OCI-LY7 (cell line): ENCODE data around the gene PTPN12. TPM values are rescaled to one million over a fixed set of nuclear protein-coding genes. Genes with fewer than 3 reads are reported as not detected.
"Not testable (repeated sequence)": the region's sequence is repeated elsewhere in the genome, so short reads cannot be mapped to it uniquely, and the experiment has no call there.

Source experiments
- BruUV-seq: library from RNA; stranded (reverse); fragments of 400-500 nt; replicated peaks from 2 replicates; lab custom pipeline; 2021; lab: Mats Ljungman, UMichigan
- CTCF ChIA-PET: fragments of 300-600 bp; sonication (Branson Sonifier 250); formaldehyde crosslinking; loops from one replicate; lab custom pipeline; 2022; ENCODE audit warnings: antibody characterized with exemption; ENCODE audit not compliant: unreplicated experiment; lab: Charles Lee
- POLR2A ChIA-PET: fragments of 300-600 bp; sonication (Branson Sonifier 250); formaldehyde crosslinking; loops from one replicate; lab custom pipeline; 2022; ENCODE audit warnings: antibody characterized with exemption; lab: Charles Lee
- DNase-seq: peaks from one replicate; pipeline ENCODE4 v3.0.0-alpha.2; 2015; ENCODE audit warnings: low spot score
- H2AFZ ChIP-seq: fragments of 200-600 bp; sonication (generic), shearing (Covaris generic); 2 replicates; pipeline ENCODE4 v1.6.1; 2014; ENCODE audit warnings: mild to moderate bottlenecking, antibody characterized with exemption, low read length, moderate library complexity
- H3K27ac ChIP-seq: fragments of 200-600 bp; sonication (generic); 2 replicates; pipeline ENCODE4 v1.5.1; 2014; ENCODE audit warnings: mixed run types, low read depth, mild to moderate bottlenecking, moderate library complexity, low read length, inconsistent platforms; ENCODE audit not compliant: poor library complexity, severe bottlenecking
- H3K36me3 ChIP-seq: fragments of 200-600 bp; sonication (generic); 2 replicates; pipeline ENCODE4 v1.6.1; 2014; ENCODE audit warnings: mild to moderate bottlenecking, antibody characterized with exemption, low read length, moderate library complexity, mixed read lengths; ENCODE audit not compliant: insufficient read depth
- H3K4me1 ChIP-seq: fragments of 200-600 bp; sonication (generic); 2 replicates; pipeline ENCODE4 v1.5.1; 2014; ENCODE audit warnings: mild to moderate bottlenecking, low read length; ENCODE audit not compliant: insufficient read depth, poor library complexity, severe bottlenecking
- H3K4me2 ChIP-seq: fragments of 200-600 bp; sonication (generic); 2 replicates; pipeline ENCODE4 v1.6.1; 2014; ENCODE audit warnings: mild to moderate bottlenecking, low read length
- H3K4me3 ChIP-seq: fragments of 200-600 bp; sonication (generic); 2 replicates; pipeline ENCODE4 v1.5.1; 2014; ENCODE audit warnings: mild to moderate bottlenecking, low read depth, low read length; ENCODE audit not compliant: poor library complexity, severe bottlenecking
- H3K79me2 ChIP-seq: fragments of 200-600 bp; sonication (generic); 2 replicates; pipeline ENCODE4 v1.6.1; 2016; ENCODE audit warnings: low read depth, mild to moderate bottlenecking, low read length, moderate library complexity, mixed read lengths; ENCODE audit not compliant: insufficient read depth
- H3K9me2 ChIP-seq: fragments of 200-600 bp; sonication (generic); 2 replicates; pipeline ENCODE4 v1.6.1; 2016; ENCODE audit warnings: mild to moderate bottlenecking, low read length, mixed read lengths; ENCODE audit not compliant: insufficient read depth
- H3K9me3 ChIP-seq: fragments of 200-600 bp; sonication (generic); 2 replicates; pipeline ENCODE4 v1.6.1; 2014; ENCODE audit warnings: mild to moderate bottlenecking, mixed run types, low read length, mixed read lengths
- H4K20me1 ChIP-seq: fragments of 200-600 bp; sonication (generic); 2 replicates; pipeline ENCODE4 v1.6.1; 2014; ENCODE audit warnings: mild to moderate bottlenecking, antibody characterized with exemption, low read length, moderate library complexity, mixed read lengths; ENCODE audit not compliant: insufficient read depth
- EZH2phosphoT487 ChIP-seq: fragments of 200-600 bp; sonication (generic); IDR thresholded peaks from 2 replicates; pipeline ENCODE4 v1.6.1; 2018; ENCODE audit warnings: low read depth, borderline replicate concordance, mild to moderate bottlenecking, mixed run types, antibody characterized with exemption, low read length, moderate library complexity, mixed read lengths
- intact Hi-C: fragments of 100-400 bp; cut with micrococcal nuclease; formaldehyde crosslinking; loops from one replicate; pipeline ENCODE4 v1.10.0; 2022; ENCODE audit not compliant: unreplicated experiment
- total RNA-seq, 2 experiments: library from RNA; depleted of rRNA in 1 of 2; stranded (reverse); fragments of >200 nt in 1 of 2; shearing (Covaris generic) in 1 of 2; gene quantifications; 2 replicates each; pipeline ENCODE4 v1.2.3, GENCODE V29; 2014 to 2022
- TF ChIP-seq, protein P1 (sequence below): fragments of 200-600 bp; sonication (generic); conservative IDR thresholded peaks from 2 replicates; pipeline ENCODE4 v1.5.1; 2014; ENCODE audit warnings: mild to moderate bottlenecking, antibody characterized with exemption, low read length, moderate library complexity, mixed read lengths

PTPN12 gene
- total RNA-seq, 2 experiments from 2014 or later, result 2.7 to 19.1 TPM

DNA sequence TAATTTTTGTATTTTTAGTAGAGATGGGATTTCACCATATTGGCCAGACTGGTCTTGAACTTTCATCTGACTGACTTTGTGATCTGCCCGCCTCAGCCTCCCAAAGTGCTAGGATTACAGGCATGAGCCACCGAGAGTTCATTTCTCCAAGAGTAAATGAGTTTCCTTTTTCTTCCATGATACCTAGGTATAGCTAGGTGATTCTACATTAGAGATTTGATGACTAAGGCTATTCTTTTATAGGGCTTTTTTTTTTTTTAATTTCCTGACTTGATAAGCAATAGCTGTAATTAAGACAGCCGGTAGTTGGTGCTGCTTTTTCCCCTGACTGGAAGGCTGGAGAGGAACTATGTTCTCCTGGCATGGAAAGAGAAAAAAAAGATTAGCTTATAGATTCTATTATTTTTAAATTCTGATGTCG is 3.3 kb downstream of the PTPN12 start:
- no peak for TF ChIP-seq EZH2phosphoT487
- TF ChIP-seq, protein P1, sequence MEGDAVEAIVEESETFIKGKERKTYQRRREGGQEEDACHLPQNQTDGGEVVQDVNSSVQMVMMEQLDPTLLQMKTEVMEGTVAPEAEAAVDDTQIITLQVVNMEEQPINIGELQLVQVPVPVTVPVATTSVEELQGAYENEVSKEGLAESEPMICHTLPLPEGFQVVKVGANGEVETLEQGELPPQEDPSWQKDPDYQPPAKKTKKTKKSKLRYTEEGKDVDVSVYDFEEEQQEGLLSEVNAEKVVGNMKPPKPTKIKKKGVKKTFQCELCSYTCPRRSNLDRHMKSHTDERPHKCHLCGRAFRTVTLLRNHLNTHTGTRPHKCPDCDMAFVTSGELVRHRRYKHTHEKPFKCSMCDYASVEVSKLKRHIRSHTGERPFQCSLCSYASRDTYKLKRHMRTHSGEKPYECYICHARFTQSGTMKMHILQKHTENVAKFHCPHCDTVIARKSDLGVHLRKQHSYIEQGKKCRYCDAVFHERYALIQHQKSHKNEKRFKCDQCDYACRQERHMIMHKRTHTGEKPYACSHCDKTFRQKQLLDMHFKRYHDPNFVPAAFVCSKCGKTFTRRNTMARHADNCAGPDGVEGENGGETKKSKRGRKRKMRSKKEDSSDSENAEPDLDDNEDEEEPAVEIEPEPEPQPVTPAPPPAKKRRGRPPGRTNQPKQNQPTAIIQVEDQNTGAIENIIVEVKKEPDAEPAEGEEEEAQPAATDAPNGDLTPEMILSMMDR, result no peak
- Histone ChIP-seq H3K27ac (no peak overlapping the region), H2AFZ (no peak overlapping the region), H3K9me2 (no peaks in the 10 kb centered on the region), H3K4me3 (no peak overlapping the region), H4K20me1 (peaks cover 4% of the 10 kb centered on the region; the same call in 1 of the 2 replicates), H3K4me2 (no peak overlapping the region), H3K9me3 (no peaks in the 10 kb centered on the region), H3K36me3 (no peaks in the 10 kb centered on the region), H3K4me1 (peaks cover 9% of the 10 kb centered on the region), H3K79me2 (no peaks in the 10 kb centered on the region; the same call in 1 of the 2 replicates)
- ChIA-PET POLR2A (interaction anchor here (0.7 to 1.8 kb wide), 5 partner anchors 8 to 374 kb away, joined by 3 to 6 read pairs (median 4); no protein-coding TSS in a partner anchor), CTCF (no interaction called here)
- intact Hi-C loops, result no loop called here
- no peak for DNase-seq
- no TSS peak for BruUV-seq

DNA sequence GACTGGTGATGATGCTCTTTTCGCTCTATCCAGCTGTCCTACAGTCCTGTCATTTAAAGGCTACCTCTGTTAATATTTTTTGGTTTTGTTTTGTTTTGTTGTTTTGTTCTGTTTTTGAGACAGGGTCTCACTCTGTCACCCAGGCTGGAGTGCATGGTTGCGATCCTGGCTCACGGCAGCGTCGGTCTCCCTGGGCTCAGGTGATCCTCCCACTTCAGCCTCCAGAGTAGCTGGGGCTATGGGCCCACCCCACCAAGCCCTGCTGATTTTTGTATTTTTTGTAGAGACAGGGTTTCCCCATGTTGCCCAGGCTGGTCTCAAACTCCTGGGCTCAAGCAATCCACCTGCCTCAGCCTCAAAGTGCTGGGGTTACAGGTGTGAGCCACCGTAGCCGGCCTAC is 3.9 kb downstream of the PTPN12 start:
- H3K9me2 ChIP-seq, BruUV-seq, H3K4me1 ChIP-seq, H3K79me2 ChIP-seq, H3K9me3 ChIP-seq, H2AFZ ChIP-seq, DNase-seq, H3K4me2 ChIP-seq, H3K36me3 ChIP-seq, CTCF ChIA-PET, H4K20me1 ChIP-seq, intact Hi-C loops, H3K27ac ChIP-seq, H3K4me3 ChIP-seq: not testable (repeated sequence)
- POLR2A ChIA-PET, result interaction anchor here (0.7 to 1.8 kb wide), 4 partner anchors 8 to 374 kb away, joined by 3 to 6 read pairs (median 4); no protein-coding TSS in a partner anchor

DNA sequence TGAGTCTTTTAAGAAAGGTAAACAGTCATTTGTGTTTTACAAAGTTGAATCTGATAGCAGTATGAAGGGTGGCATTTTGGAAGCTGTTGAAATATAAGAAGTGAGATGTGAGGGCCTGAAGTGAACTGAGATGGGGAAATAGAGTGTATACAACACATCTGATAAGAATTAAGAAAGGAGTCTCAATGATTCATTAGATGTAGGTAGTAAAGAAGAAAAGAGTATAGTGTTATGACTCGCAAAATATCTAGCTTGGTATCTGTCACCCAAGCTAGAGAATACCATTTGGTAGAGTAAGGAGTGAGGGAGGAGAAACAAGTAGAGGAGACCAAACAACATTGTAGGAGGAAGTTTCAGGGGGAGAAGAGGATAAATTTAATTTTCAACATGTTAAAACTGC is 5.3 kb downstream of the PTPN12 start:
- H3K4me1 ChIP-seq, result peaks cover 4% of the 10 kb centered on the region
- H3K4me3 ChIP-seq, result no peak overlapping the region
- H3K79me2 ChIP-seq, result no peaks in the 10 kb centered on the region; the same call in 1 of the 2 replicates
- H3K4me2 ChIP-seq, result no peak overlapping the region
- no peaks in the 10 kb centered on the region for H3K9me3 ChIP-seq
- intact Hi-C loops, result no loop called here
- H4K20me1 ChIP-seq, result peaks cover 4% of the 10 kb centered on the region; the same call in 1 of the 2 replicates
- CTCF ChIA-PET, result no interaction called here
- POLR2A ChIA-PET, result interaction anchor here (0.6 to 1.6 kb wide), 3 partner anchors 10 to 98 kb away, joined by 3 to 5 read pairs (median 4); no protein-coding TSS in a partner anchor
- DNase-seq, result no peak
- H3K27ac ChIP-seq, result no peak overlapping the region
- TF ChIP-seq, protein P1, result no peak
- no peak for TF ChIP-seq EZH2phosphoT487
- no peaks in the 10 kb centered on the region for H3K36me3 ChIP-seq
- no peak overlapping the region for H2AFZ ChIP-seq
- BruUV-seq, result no TSS peak
- no peaks in the 10 kb centered on the region for H3K9me2 ChIP-seq
